Stimulated activated CD4-positive, alpha-beta T cell treated with anti-CD3 and anti-CD28 coated beads, Interleukin-4, amount 100 ng/mL, for 4 hours (primary cell): ENCODE measurements around the gene GCAT.
"Not testable (repeated sequence)": the region's sequence is repeated elsewhere in the genome, so short reads cannot be mapped to it uniquely, and the experiment has no call there.

ENCODE experiments used
- DNase-seq, 2 experiments: peaks; one replicate each; pipeline ENCODE4 v3.0.0-alpha.2; 2020

GCAT gene

GRCh38 chr22:37782340-37783168 lies 25.2 kb upstream of the GCAT start:
- DNase-seq, result no peak

- DNase-seq, result no peak
These were observed 22.8 kb upstream of the GCAT start for GRCh38 chr22:37784829-37785495.

GRCh38 chr22:37790234-37790633 lies 17.5 kb upstream of the GCAT start:
- no peak for DNase-seq

GRCh38 chr22:37792494-37792893 lies 15.2 kb upstream of the GCAT start:
- DNase-seq, result no peak

GRCh38 chr22:37794376-37794775 lies 13.4 kb upstream of the GCAT start:
- DNase-seq, result no peak

GRCh38 chr22:37796079-37796478 lies 11.7 kb upstream of the GCAT start:
- DNase-seq, result no peak

GRCh38 chr22:37797259-37797658 lies 10.5 kb upstream of the GCAT start:
- not testable (repeated sequence) for DNase-seq

GRCh38 chr22:37797874-37798500 lies 9.7 kb upstream of the GCAT start:
- no peak for DNase-seq

GRCh38 chr22:37799979-37800378 lies 7.8 kb upstream of the GCAT start:
- DNase-seq, result not testable (repeated sequence)

GRCh38 chr22:37801946-37802309 lies 5.8 kb upstream of the GCAT start:
- no peak for DNase-seq

- DNase-seq, result no peak
These were observed 5.2 kb upstream of the GCAT start for GRCh38 chr22:37802310-37803194.

- DNase-seq, result no peak
These were observed 4.5 kb upstream of the GCAT start for GRCh38 chr22:37803195-37803638.

- no peak for DNase-seq
These were observed 3.9 kb upstream of the GCAT start for GRCh38 chr22:37803639-37804351.

GRCh38 chr22:37804352-37804880 lies 3.3 kb upstream of the GCAT start:
- DNase-seq, result no peak

GRCh38 chr22:37804881-37805809 lies 2.6 kb upstream of the GCAT start:
- peak; percentile 52 to 72 for DNase-seq

- no peak for DNase-seq
These were observed 1.9 kb upstream of the GCAT start for GRCh38 chr22:37805810-37806277.

GRCh38 chr22:37806409-37807333 lies 1.1 kb upstream of the GCAT start:
- DNase-seq, result no peak

- no peak for DNase-seq
These were observed 542 bp downstream of the GCAT start for GRCh38 chr22:37808294-37808657.

GRCh38 chr22:37809672-37810333 lies 2.1 kb downstream of the GCAT start:
- no peak for DNase-seq
